ENCODE results near the gene SGMS1. TPM values are rescaled to one million over a fixed set of nuclear protein-coding genes. Genes with fewer than 3 reads are reported as not detected.

The SGMS1 gene
- total RNA-seq, 4 donors from 2014 or later, result 153 to 235 (median 186) TPM

GRCh38 chr10:50316174-50316573 is 307.6 kb downstream of the SGMS1 start:
- TF ChIP-seq CTCF (IDR thresholded peaks at IDR 0.05), result no peak
- TF ChIP-seq POLR2A (IDR thresholded peaks at IDR 0.05), result no peak
- no peak overlapping the region for H3K4me3 ChIP-seq (ENCODE audit: low read depth, poor library complexity, severe bottlenecking)
- intact Hi-C loops (cut with DNase I; ENCODE audit: low total_unique reads), result no loop called here
- no peak for DNase-seq (ENCODE audit: low spot score in 2 of 2)
- WGBS, 2 donors, result 80 to 85% methylated on average over 3 of the region's 3 CpGs

GRCh38 chr10:50315424-50315823 is 308.3 kb downstream of the SGMS1 start:
- no peak for DNase-seq (ENCODE audit: low spot score in 2 of 2)
- no peak overlapping the region for H3K4me3 ChIP-seq (ENCODE audit: low read depth, poor library complexity, severe bottlenecking)
- intact Hi-C loops (cut with DNase I; ENCODE audit: low total_unique reads), result no loop called here
- no peak for TF ChIP-seq POLR2A (IDR thresholded peaks at IDR 0.05)
- no peak for TF ChIP-seq CTCF (IDR thresholded peaks at IDR 0.05)

GRCh38 chr10:50314169-50315071 is 309.3 kb downstream of the SGMS1 start:
- 85 to 93% methylated on average over 10 of the region's 10 CpGs for WGBS, 2 donors
- no peak overlapping the region for H3K4me3 ChIP-seq (ENCODE audit: low read depth, poor library complexity, severe bottlenecking)
- no peak for TF ChIP-seq POLR2A (IDR thresholded peaks at IDR 0.05)
- TF ChIP-seq CTCF (IDR thresholded peaks at IDR 0.05), result no peak
- intact Hi-C loops (cut with DNase I; ENCODE audit: low total_unique reads), result no loop called here
- no peak for DNase-seq (ENCODE audit: low spot score in 2 of 2)

- intact Hi-C loops (cut with DNase I; ENCODE audit: low total_unique reads), result loop anchor here (2.0 kb wide), 1 partner anchor 14 kb away; no protein-coding TSS in a partner anchor
- 85% methylated on average over 10 of the region's 10 CpGs for WGBS, 2 donors
Observed at GRCh38 chr10:50312464-50313437, 311.0 kb downstream of the SGMS1 start.

More at GRCh38 chr10:50312464-50313437, 311.0 kb downstream of the SGMS1 start:
- DNase-seq (ENCODE audit: low spot score in 2 of 2), result no peak
- no peak overlapping the region for H3K4me3 ChIP-seq (ENCODE audit: low read depth, poor library complexity, severe bottlenecking)
- TF ChIP-seq CTCF (IDR thresholded peaks at IDR 0.05), result no peak
- no peak for TF ChIP-seq POLR2A (IDR thresholded peaks at IDR 0.05)
